ENCODE results near the gene CALHM2.

The CALHM2 gene

DNA sequence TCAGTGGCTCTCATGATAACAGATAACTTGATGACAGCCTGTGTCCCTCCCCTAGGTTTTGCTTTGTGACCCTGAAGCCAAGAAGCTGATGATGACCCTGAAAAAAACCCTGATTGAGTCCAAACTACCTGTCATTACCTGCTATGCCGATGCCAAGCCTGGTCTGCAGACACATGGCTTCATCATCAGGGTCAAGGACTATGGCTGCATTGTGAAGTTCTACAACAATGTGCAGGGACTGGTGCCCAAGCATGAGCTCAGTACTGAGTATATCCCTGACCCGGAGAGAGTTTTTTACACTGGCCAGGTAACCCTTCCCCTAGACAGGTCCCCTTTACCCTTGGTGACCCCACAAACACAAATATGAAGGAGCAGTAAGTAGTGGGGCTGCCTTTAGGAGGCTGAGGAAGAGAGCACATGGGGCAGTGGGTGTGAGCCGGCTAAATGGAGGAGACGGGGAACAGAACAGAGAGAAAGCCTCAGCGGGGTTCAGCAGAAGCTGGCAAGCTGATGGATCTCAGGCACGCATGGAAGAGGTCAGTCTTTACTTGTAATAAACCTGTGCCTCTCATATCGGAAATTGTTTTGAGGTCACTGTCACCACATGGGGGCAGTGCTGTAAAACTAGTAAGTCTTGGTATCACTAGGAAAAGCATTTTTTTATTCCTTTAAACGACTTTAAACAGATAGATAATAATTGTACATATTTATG, 35.6 kb downstream of the CALHM2 start:
- Histone ChIP-seq H2AK5ac (ENCODE audit: low read length) (no peak overlapping the region), H3K27ac (ENCODE audit: low read depth, low read length) (no peak overlapping the region), H3K4me3 (ENCODE audit: low read depth, low read length) (no peak overlapping the region), H3K4ac (ENCODE audit: low read depth, low read length) (no peak overlapping the region), H4K91ac (ENCODE audit: low read depth, low read length) (no peak overlapping the region), H2AFZ (ENCODE audit: insufficient read depth, low read length, poor library complexity) (no peak overlapping the region), H2BK12ac (ENCODE audit: low read length) (no peak overlapping the region), H3K9me3 (ENCODE audit: insufficient read depth, low read depth, low read length) (no peaks in the 10 kb centered on the region), H2BK5ac (ENCODE audit: low read depth, low read length, poor library complexity) (no peak overlapping the region), H3K23ac (ENCODE audit: low read length) (no peak overlapping the region), H3K18ac (ENCODE audit: low read length) (no peak overlapping the region), H3K79me2 (ENCODE audit: control insufficient read depth, insufficient read depth, low read length, poor library complexity) (no peaks in the 10 kb centered on the region), H3K14ac (ENCODE audit: low read length) (no peak overlapping the region), H3K4me1 (ENCODE audit: control insufficient read depth in 1 of 2, insufficient read depth in 2 of 2, low read length in 2 of 2) (no peaks in the 10 kb centered on the region), H3K4me2 (ENCODE audit: low read length) (no peak overlapping the region), H3K36me3 (ENCODE audit: control insufficient read depth in 1 of 2, insufficient read depth in 2 of 2, low read length in 2 of 2) (peaks cover 64 to 88% of the 10 kb centered on the region in 2 experiments), H4K8ac (ENCODE audit: low read depth, low read length) (no peak overlapping the region), H4K12ac (ENCODE audit: low read depth, low read length) (no peak overlapping the region), H3K79me1 (ENCODE audit: low read length) (no peaks in the 10 kb centered on the region), H3K9ac (ENCODE audit: low read length) (no peak overlapping the region), H2BK120ac (ENCODE audit: insufficient read depth, low read length, poor library complexity) (no peak overlapping the region), H3K27me3 (ENCODE audit: insufficient read depth, low read length) (no peaks in the 10 kb centered on the region)
- DNase-seq: peak; percentile 72 to 86
- no CpG with 5 or more reads among the region's 8 CpGs for WGBS (ENCODE audit: extremely low coverage, insufficient coverage, insufficient read length)

DNA sequence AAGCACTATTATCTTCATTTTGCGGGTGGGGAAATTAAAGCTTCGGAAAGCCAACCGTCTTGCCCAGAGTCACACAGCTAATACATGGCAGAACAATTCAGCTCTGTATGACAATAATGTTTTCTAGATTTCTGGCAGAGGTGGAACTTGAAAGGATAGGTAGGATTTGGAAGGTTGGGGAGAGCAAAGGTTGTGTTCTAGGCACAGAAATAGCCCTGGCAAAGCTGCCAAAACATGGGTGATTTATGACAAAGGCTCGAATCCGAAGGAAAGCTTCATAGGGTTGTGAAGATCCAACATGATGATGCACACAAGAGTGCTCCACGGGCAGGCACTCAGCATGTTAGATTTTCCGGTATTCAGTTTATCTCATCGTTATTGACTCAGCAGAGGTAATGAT, 36.6 kb downstream of the CALHM2 start:
- Histone ChIP-seq H3K4me2 (ENCODE audit: low read length) (no peak overlapping the region), H4K12ac (ENCODE audit: low read depth, low read length) (no peak overlapping the region), H3K27ac (ENCODE audit: low read depth, low read length) (no peak overlapping the region), H3K23ac (ENCODE audit: low read length) (no peak overlapping the region), H2BK5ac (ENCODE audit: low read depth, low read length, poor library complexity) (no peak overlapping the region), H3K79me2 (ENCODE audit: control insufficient read depth, insufficient read depth, low read length, poor library complexity) (no peaks in the 10 kb centered on the region), H3K9me3 (ENCODE audit: insufficient read depth, low read depth, low read length) (no peaks in the 10 kb centered on the region), H2AFZ (ENCODE audit: insufficient read depth, low read length, poor library complexity) (no peak overlapping the region), H2AK5ac (ENCODE audit: low read length) (no peak overlapping the region), H3K79me1 (ENCODE audit: low read length) (no peaks in the 10 kb centered on the region), H3K36me3 (ENCODE audit: control insufficient read depth in 1 of 2, insufficient read depth in 2 of 2, low read length in 2 of 2) (peaks cover 64 to 84% of the 10 kb centered on the region in 2 experiments), H3K14ac (ENCODE audit: low read length) (no peak overlapping the region), H3K9ac (ENCODE audit: low read length) (no peak overlapping the region), H3K4ac (ENCODE audit: low read depth, low read length) (no peak overlapping the region), H3K4me1 (ENCODE audit: control insufficient read depth in 1 of 2, insufficient read depth in 2 of 2, low read length in 2 of 2) (no peaks in the 10 kb centered on the region), H2BK12ac (ENCODE audit: low read length) (no peak overlapping the region), H2BK120ac (ENCODE audit: insufficient read depth, low read length, poor library complexity) (no peak overlapping the region), H4K91ac (ENCODE audit: low read depth, low read length) (no peak overlapping the region), H4K8ac (ENCODE audit: low read depth, low read length) (no peak overlapping the region), H3K27me3 (ENCODE audit: insufficient read depth, low read length) (no peaks in the 10 kb centered on the region), H3K18ac (ENCODE audit: low read length) (no peak overlapping the region), H3K4me3 (ENCODE audit: low read depth, low read length) (no peak overlapping the region)
- WGBS (ENCODE audit: extremely low coverage, insufficient coverage, insufficient read length): no CpG with 5 or more reads among the region's 8 CpGs
- no peak for DNase-seq

DNA sequence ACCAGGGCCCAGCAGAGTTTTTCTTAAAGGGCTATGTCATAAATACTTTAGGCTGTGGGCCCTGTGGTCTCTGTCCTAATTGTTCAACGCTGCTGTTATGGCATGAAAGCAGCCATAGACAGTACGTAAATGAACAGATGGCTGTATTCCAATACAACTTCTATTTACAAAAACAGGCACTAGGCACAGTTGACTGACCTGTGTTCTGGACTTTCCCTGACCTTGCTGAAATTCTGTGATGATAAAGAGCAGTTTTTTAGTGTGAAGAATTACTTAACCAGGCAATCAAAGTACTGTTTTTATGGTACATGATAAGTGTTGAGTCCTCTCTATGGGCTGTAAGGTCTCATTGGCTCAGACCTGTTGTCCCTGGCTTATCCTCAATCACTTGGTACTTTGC, 38.6 kb downstream of the CALHM2 start:
- Histone ChIP-seq H4K91ac (ENCODE audit: low read depth, low read length) (no peak overlapping the region), H2BK12ac (ENCODE audit: low read length) (no peak overlapping the region), H3K4me3 (ENCODE audit: low read depth, low read length) (no peak overlapping the region), H4K12ac (ENCODE audit: low read depth, low read length) (no peak overlapping the region), H3K9ac (ENCODE audit: low read length) (no peak overlapping the region), H2BK5ac (ENCODE audit: low read depth, low read length, poor library complexity) (no peak overlapping the region), H3K27me3 (ENCODE audit: insufficient read depth, low read length) (no peaks in the 10 kb centered on the region), H3K4me2 (ENCODE audit: low read length) (no peak overlapping the region), H3K36me3 (ENCODE audit: control insufficient read depth in 1 of 2, insufficient read depth in 2 of 2, low read length in 2 of 2) (peaks cover 55 to 76% of the 10 kb centered on the region in 2 experiments), H4K8ac (ENCODE audit: low read depth, low read length) (no peak overlapping the region), H3K4me1 (ENCODE audit: control insufficient read depth in 1 of 2, insufficient read depth in 2 of 2, low read length in 2 of 2) (no peaks in the 10 kb centered on the region), H3K9me3 (ENCODE audit: insufficient read depth, low read depth, low read length) (no peaks in the 10 kb centered on the region), H3K4ac (ENCODE audit: low read depth, low read length) (no peak overlapping the region), H2AFZ (ENCODE audit: insufficient read depth, low read length, poor library complexity) (no peak overlapping the region), H3K23ac (ENCODE audit: low read length) (no peak overlapping the region), H3K14ac (ENCODE audit: low read length) (no peak overlapping the region), H2AK5ac (ENCODE audit: low read length) (no peak overlapping the region), H3K27ac (ENCODE audit: low read depth, low read length) (no peak overlapping the region), H3K79me1 (ENCODE audit: low read length) (no peaks in the 10 kb centered on the region), H2BK120ac (ENCODE audit: insufficient read depth, low read length, poor library complexity) (no peak overlapping the region), H3K79me2 (ENCODE audit: control insufficient read depth, insufficient read depth, low read length, poor library complexity) (no peaks in the 10 kb centered on the region), H3K18ac (ENCODE audit: low read length) (no peak overlapping the region)
- no peak for DNase-seq
- no CpG with 5 or more reads among the region's 2 CpGs for WGBS (ENCODE audit: extremely low coverage, insufficient coverage, insufficient read length)

DNA sequence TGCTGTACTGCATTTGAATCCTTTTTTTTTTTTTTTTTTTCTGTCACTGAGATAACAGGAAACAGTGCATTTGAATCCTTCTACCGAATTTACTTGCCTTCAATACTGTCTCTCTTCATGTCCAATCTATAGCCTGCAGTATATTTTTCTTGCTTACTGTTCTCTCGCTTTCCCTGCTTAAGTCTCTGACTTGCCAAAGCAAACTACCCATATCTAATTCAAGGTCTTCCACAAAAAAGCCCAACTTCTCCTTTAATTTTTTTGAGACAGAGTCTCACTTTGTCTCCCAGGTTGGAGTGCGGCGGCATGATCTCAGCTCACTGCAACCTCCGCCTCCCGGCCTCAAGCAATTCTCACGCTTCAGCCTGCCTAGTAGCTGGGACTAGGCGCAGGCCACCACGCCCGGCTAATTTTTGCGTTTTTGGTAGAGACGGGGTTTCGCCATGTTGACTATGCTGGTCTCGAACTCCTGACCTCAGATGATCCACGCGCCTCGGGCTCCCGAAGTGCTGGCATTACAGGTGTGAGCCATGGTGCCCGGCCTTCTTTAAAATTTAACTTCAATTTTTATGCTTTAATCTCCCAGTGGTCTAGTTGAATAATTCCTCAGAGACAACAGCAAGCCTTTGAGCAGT, 54.9 kb downstream of the CALHM2 start:
- H2BK120ac ChIP-seq (ENCODE audit: insufficient read depth, low read length, poor library complexity): no peak overlapping the region
- no peak overlapping the region for H3K9ac ChIP-seq (ENCODE audit: low read length)
- no peak overlapping the region for H2AK5ac ChIP-seq (ENCODE audit: low read length)
- H3K9me3 ChIP-seq (ENCODE audit: insufficient read depth, low read depth, low read length): no peaks in the 10 kb centered on the region
- H3K36me3 ChIP-seq (ENCODE audit: control insufficient read depth in 1 of 2, insufficient read depth in 2 of 2, low read length in 2 of 2): peaks cover 14 to 31% of the 10 kb centered on the region in 2 experiments
- peaks cover 3 to 12% of the 10 kb centered on the region in 2 experiments for H3K4me1 ChIP-seq (ENCODE audit: control insufficient read depth in 1 of 2, insufficient read depth in 2 of 2, low read length in 2 of 2)
- WGBS (ENCODE audit: extremely low coverage, insufficient coverage, insufficient read length): no CpG with 5 or more reads among the region's 19 CpGs
- H3K4ac ChIP-seq (ENCODE audit: low read depth, low read length): peak overlapping the region; percentile 95
- H3K27ac ChIP-seq (ENCODE audit: low read depth, low read length): no peak overlapping the region
- H2BK5ac ChIP-seq (ENCODE audit: low read depth, low read length, poor library complexity): no peak overlapping the region
- peaks cover 18% of the 10 kb centered on the region for H3K79me2 ChIP-seq (ENCODE audit: control insufficient read depth, insufficient read depth, low read length, poor library complexity)
- no peak overlapping the region for H4K91ac ChIP-seq (ENCODE audit: low read depth, low read length)
- H3K4me3 ChIP-seq (ENCODE audit: low read depth, low read length): no peak overlapping the region
- no peak overlapping the region for H2BK12ac ChIP-seq (ENCODE audit: low read length)
- H3K18ac ChIP-seq (ENCODE audit: low read length): no peak overlapping the region
- no peak overlapping the region for H4K8ac ChIP-seq (ENCODE audit: low read depth, low read length)
- DNase-seq: no peak
- peak overlapping the region; percentile 80 for H4K12ac ChIP-seq (ENCODE audit: low read depth, low read length)
- no peaks in the 10 kb centered on the region for H3K27me3 ChIP-seq (ENCODE audit: insufficient read depth, low read length)
- no peak overlapping the region for H3K23ac ChIP-seq (ENCODE audit: low read length)
- peak overlapping the region; percentile 57 for H2AFZ ChIP-seq (ENCODE audit: insufficient read depth, low read length, poor library complexity)
- H3K79me1 ChIP-seq (ENCODE audit: low read length): peaks cover 7% of the 10 kb centered on the region
- peak overlapping the region; percentile 69 for H3K4me2 ChIP-seq (ENCODE audit: low read length)
- H3K14ac ChIP-seq (ENCODE audit: low read length): no peak overlapping the region
